CD4-positive, alpha-beta T cell treated with Interleukin-12 subunit alpha and Interleukin-12 subunit beta, for 1 hour (primary cell): ENCODE results near the gene PPOX.

ENCODE experiments used
- DNase-seq: peaks from one replicate; pipeline ENCODE4 v3.0.0-alpha.2; 2020

PPOX gene

DNA sequence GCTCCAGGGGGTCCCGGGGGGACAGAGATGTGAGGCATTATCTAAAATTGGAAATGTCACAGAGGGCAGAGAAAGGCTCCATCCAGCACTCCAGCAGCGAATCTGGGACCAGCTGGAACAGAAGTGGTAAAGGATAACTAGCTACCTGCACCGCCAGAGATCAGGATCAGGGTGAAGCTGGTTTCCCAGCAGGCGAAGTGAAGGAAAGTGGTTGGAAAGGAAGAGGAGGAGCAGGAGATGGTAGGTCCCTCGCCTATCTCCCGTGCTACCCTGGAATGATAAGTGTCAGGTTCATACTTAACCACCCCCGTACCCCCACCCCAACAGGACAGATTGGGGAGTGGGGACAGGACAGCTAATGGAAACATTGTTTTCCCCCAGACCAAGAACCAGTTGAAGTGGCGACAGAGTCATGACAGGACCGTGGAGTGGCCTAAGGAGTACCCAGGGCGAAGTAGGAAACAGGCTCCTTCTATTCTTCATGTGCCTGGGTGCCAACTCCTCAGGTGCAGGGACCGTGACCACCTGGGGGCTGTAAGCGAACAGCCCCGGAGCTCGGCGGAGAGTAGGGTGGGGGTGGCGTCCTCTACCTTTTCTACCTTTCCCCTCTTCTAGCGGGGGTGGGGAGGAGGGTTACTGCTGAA, 10.4 kb downstream of the PPOX start:
- no peak for DNase-seq

DNA sequence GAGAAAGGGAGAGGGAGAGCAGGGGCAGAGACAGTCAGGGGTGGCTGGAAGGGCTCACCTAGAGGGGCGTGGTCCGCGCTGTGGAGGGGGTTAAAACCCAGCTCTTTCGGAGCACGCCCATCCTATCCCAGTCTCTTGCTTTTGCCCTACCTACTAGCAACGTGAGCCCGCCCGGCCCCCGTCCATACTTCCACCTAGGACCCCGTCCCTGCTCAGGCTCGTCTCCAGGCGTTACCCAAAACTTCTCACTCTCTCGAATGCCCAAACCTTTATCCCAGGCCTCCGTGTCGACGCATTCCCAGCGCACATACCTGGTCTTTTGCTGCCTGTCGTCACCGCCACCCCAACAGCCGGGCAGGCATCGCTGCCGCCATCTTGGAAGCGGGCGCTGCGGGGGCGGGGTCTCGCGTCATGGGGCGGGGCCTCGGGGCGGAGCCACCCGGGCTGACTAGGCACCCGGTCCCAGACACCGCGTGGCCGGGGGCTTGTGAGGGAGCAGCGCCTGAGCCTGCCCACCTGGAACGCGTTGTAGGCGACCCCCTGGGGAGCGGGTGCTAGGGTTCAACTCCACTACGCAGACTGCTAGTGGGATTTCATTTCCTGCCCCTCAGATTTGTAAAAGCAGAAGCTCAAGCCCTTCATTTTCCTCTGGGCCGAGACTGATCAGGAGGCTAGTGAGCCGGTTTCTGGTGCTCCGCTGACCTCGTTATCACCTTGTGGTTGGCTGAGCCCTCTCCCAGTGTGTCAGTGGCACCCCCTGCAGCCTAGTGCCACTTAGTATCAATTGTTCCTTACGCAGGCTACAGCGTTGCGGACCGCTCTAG, 11.1 kb downstream of the PPOX start, which contains the start of gene B4GALT3:
Gene B4GALT3, minus strand, starts transcription at position 396 of the 824 bp plus-strand sequence. CDS start 1,447 bp downstream, outside the sequence.
- DNase-seq: peak; percentile 93

DNA sequence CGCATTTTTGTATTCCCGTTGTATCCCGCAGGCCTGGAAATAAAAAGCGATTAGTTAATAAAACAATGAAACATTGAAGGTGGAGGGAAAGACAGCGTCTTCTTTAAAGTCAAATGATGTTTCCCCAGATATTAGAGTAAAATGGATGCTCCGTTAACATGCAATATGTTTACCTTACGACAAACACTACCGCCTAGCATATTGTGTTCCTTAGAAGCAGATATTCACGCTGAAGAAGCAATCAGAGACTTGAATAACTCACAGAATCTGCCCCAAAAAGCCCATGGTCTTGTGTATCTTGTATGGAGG, 11.7 kb downstream of the PPOX start:
- DNase-seq: no peak

DNA sequence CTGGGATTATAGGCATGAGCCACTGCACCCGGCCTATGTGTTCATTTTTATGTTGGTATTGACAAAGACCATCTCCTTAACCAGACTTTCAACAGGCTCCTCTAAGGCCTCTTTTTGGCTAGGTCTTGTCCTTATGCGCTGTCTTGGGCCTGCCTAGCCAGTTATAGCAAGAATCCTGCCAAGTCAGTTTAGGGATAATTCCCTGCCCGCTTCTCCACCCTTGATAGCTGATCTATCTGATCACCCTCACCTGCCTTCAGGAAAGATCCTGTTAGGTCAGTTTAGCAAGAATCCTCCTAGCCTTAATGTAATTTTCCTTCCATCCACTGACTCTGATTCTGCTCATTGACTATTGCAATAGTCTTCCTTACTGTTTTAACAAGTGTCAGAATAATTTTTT, 13.5 kb downstream of the PPOX start:
- no peak for DNase-seq

DNA sequence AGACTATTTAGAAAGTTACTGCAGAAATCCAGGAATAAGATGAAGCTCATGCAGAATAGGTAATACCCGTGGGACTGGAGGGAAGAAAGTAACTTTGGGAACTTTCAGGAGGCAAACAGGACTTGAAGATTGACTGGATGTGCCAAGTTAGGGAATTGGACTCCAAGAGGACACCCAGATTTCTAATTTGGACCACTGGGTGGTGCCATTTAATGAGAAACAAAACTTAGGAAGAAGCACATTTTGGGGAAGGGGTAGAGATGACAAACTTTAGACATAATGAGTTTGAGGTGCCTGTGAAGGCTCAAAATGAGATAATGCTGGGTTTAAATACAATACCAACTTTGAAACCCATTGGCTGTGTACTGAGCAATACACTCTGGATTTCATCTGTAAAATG, 14.4 kb downstream of the PPOX start:
- peak; percentile 35 for DNase-seq

DNA sequence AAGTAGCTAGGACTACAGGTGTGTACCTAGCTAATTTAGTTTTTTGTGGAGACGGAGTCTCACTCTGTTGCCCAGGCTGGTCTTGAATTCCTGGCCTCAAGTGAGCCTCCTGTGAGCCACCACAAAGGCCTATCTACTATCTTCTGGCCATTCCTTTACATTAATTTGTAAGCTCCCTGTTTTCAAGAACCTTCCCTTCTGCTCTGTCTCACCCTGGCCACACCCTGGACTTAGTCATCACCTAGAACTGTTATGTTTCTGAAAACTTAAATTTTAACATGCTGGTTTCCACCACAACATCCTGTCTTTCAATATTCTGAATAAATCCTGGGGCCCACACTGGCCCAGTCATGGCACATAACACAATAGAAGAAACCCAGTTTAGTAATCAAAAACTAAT, 16.0 kb downstream of the PPOX start:
- DNase-seq: peak; percentile 80

DNA sequence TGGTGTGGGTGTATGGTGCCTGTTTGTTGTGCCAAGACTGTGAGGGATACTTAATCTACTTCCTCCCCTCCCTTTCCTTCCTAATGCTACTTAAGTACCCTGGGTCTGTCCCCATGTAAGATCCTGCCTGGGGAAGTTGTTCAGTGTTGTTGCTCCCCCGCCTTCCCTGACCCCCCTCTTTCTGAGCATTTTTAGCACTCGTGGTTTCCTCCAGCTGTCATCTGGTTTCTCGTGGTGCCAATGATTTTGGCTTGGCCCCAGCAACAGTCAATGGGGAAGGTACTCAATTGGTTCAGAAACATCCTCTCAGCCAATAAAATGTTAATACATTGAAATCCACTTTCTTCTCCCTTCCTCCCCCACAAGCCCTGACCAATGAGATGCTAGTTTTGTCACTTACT, 19.1 kb downstream of the PPOX start:
- DNase-seq: peak; percentile 91

DNA sequence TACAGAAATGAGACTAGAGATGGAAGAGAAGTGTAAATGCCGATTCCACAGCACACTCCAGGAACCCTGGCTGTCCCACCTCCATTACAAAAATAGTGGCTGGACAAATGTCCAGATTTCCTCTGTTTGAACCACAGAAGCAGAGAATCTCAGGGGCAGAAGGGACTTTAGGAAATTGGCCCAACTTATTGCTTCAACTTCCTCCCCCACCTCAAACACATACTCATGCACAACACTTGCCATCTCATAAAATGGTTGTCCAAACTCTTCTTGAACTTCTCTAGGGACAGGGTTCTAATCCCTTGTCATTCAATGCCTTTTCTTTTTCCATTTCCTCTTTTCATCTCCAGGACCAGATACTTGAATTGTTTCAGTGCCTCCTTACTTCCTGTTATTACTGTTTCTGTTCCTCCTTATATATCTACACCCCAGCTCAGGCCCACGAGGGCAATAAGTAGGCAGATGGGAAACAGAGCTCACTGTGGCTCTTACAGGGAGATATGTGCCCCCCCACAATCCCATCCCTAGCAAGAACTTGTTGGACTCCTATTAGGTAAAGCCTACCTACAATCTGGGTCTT, 19.6 kb downstream of the PPOX start:
- no peak for DNase-seq

DNA sequence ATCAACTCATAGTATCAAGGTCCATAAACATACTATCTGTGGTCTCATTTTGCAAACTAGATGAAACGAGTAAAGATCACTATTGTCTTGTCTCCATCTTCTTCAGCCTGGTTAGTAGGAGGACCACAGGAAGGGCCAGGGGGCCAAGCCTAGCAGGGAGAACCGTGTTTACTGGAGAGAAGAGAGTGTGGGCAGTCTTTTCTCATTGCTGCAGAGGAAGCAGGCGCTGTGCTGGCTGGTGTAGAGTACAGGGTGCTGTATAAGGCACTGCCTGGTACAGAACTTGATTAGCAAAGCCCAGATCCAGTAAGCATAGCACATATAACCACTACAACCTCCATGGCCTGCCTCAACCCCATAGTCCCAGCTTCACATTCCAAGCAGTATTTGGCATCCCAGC, 21.1 kb downstream of the PPOX start:
- DNase-seq: no peak

DNA sequence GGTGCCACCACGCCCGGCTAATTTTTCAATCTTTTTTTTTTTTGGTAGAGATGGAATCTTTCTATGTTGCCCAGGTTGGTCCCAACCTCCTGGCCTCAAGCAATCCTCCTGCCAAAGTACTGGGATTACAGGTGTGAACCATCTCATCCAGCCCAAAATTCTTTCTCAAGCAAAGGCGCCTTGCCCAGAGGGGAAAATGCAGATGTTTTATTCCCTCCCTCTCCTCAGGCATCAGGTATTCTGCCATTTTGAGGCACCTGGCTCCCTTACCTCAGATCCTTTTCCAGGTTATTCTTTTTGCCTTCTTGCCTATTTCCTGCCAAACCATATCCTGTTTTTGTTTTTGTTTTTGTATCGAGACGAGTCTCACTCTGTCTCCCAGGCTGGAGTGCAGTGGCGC, 22.2 kb downstream of the PPOX start:
- DNase-seq: no peak

DNA sequence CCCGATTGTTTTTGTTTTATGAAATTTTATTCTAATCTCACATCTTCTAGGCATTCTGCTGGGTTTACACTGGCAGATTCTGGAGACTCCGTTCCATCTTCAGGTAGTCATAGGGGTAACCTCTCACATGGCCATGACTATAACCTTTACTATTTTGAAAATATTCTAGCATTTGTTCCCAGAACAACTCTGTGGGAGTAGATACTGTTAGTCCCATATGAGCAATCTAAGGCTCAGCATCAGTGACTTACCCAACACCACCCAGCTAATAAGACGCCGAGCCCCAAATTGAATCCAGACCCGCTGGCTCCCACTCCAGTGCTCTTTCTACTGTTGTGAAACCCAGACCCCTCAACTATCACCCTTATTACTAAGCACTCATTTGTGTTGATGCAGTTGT, 22.8 kb downstream of the PPOX start:
- no peak for DNase-seq

DNA sequence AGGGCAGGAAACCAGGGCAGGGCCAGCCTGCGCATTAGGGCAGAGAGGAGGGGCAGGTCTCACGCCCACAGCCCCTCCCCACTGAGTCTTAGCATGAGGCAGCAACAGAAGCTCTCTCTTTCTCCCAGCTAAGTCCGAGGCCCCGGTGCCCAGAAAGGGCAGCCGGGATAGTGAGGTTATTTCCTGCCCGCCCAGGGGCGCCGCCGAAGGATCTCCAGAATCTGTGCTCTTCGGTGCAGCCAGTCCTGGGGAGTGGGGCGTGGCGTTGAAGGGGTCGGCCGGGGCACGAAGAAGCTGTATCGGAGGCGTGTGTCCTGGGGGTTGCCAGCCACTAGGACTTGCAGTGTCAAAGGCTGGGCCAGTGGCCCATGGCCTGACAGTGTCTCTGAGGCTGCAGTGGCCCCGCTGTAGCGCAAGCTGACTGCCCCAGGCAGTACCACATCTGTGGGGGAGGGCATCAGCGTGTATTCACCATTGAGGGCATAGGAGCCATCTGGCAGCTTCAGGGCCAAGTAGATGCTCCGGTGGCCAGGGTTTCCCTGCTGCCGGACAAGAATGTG, 24.8 kb downstream of the PPOX start:
- DNase-seq: no peak

DNA sequence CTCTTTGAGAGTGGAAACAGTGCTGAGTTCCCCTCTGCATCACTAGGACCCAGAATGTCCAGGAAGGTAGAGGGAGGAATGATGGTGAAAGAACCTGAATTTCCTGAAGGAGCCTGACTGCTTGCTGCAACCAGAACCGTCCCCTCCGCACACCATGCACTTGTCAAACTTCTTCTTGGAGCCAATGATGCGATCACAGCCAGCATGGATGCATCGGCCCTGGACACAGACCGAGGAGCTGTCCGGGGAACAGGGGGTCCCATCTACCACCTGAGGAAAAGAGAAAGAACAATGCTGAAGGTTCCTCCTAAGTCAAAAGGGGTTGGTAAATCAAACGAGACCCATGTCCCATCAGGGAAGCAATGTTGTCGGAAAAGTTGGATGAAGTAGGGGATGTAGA, 25.7 kb downstream of the PPOX start:
- DNase-seq: no peak

DNA sequence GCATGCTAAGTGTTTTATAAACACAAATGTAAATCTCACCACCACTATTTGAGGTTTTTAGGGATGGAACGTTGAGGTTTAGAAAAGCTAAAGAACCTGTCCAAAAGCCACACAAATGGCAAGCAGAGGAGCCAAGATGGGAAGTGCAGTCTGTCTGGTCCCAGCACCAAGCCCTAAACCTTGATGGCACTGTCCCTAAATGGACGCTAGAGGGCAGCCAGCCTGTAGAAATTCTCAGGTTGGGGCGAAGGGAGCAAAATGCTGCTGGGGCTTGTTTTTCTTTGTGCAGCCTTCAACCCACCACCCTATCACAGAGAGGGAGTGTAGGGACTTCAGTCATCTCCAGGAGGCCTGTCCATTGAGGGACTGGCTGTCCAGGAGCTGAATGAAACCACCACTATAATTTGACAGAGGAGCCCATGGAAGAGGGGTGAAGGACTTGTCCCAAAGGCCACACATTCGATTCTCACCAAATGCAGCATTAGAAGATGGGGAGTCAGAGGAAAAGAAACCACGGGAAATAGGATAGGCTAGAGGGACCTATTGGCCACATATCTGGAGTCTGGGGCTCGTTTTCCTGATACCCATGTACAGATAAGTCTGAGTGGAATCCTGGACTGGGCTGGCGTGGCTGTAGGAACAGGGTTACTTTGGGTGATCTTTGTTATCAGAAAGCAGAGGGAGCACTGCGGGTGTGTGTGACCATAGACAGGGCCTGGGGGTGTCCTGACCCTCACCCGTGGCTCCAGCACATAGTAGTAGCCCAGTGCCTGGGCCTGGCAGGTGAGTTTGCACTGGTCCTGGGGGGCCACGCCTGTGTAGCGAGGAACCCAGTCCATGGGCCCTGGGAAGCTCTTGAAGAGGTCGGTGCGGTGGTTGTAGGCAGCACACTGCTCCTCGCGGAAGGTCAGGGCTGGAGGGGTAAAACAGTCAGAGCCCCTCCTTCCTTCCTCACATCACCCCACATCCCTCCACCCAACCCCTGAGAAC, 26.5 kb downstream of the PPOX start:
- DNase-seq: peak; percentile 82

DNA sequence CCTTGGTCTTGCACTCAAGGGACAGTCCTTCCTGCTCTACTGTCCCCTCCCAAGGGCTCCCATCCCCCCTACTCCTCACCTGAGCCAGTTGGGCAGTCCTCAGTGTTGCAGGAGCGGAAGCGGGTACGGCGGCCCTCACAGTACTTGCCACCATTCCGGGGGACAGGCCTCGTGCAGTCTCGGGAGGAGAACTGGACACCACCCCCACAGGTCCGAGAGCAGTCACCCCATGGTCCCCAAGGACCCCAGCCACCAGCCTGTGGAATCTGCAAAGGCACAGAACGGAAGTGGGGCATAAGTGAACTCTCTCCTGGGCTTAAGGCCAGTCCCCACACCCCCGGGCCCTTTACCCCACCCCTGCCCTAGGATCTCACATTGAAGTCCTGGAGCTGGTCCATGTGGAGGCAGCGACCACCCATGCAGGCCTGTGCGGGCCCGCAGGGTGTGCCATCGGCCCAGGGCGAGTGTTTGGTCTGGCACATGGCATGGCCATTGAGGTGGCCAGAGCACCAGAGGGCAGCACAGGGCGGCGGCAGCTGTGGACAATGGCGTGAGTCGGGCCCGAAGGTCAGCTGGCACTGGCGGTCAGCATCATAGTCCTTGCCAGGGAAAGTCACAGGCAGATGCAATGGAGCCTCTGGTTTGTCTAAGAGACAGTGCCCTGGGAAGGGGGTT, 27.5 kb downstream of the PPOX start:
- DNase-seq: no peak

DNA sequence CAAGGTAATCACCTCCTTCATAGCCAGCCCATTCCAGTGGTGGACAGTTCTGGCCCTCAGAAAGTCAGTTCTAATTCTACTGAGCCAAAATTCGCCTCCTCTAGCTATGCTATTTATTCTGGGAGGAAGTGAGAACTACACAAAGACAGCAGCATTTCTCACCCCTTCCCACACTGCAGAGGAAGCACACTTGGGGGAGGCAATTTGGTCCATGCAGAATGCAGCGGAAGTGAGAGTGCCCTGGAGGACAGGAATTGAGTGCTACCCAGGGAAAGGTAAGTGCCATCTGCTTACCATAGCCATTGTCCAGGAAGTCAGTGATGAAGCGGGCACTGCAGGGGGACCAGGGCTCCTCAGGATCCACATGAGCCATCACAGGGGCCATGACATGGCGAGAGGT, 28.9 kb downstream of the PPOX start:
- DNase-seq: no peak

DNA sequence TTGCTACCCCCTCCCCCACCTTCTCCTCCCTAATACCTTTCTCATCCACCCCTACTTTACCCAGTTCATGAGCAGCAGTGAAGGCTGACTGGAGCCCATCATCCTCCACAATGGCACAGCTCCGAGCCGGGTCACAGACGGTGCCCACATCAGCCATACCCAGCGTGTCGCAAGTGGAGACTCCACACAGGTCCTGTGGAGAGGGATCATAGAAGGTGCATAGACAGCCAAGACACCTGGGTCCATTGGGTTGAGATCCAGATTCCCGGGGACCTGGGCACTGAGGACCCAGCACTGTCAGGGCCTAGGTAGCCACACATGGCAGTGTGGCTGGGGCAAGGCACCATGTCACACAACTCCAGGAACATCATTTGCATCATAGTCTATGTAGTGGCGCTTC, 29.9 kb downstream of the PPOX start:
- no peak for DNase-seq

DNA sequence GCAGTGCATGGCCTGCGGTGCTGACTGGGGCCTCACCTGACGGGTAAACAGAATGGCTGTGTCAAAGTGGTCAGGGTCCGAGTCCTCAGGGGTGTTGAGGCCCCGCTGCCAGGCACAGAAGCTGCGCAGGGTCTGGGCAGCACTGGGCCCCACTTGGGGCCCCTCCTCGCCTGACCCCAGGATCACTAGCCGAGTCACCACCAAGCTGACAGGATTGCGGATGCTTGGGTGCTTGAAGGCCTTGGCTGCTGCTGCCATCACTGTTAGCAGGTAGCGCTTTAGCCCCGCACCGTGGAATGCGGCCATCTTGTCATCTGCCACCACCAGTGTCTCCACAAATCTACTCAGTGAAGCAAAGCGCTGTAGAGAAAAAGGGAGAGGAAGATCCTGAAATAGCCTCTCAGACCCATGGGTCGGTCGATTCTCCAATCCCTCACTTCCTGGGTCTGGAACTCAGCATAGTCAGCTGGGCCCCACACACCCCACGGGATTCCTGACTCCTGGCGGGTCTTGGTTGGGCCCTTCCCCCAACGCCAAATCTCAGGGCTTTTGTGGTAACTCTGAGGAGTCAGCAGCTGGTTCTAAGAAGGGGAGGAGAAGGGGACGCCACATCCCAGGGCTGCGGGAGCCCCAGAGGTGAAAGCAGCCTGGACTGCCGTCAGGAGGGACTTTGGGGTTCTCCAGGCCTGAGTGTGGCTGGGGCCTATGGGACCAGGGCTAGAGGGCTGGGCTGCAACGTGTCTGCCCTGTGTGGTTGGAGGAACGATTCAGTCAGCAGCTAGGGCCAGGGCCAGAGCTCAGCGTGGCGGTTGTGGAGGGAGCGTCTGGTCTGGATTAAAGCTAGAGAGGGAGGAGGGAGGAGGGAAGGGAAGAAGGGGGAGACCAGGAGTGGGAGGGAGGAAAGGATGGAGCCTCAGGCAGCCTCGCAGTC, 30.6 kb downstream of the PPOX start:
- DNase-seq: no peak

DNA sequence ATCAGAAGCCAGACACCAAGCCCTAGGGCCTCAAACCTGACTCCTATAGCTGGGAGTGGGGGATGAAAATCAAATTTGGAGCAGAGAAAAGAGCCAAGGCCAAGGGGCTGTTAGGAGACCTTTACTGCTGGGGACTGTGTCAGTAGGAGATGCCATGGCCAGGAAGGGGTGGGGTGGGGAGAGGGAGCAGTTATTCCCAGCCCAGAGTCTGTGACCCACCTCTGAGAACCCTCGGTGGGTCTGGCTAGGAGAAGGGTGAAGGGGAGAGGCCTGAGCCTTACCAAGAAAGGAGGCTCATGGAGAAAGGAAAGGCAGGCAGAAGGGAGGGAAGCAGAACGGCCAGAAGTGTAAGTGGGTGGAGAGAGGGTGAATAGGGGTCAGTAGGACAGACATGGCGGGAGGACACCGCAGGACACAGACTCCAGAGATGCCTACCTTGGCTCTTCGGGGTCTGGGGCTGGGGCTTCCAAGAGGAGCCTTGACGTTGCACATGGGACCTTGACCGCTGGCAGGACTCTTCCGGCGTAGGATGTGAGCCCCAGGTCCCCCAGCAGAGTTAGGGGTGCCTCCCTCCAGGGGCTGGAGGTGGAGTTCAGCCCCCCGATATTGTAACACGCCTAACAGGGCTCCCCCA, 31.5 kb downstream of the PPOX start:
- no peak for DNase-seq

DNA sequence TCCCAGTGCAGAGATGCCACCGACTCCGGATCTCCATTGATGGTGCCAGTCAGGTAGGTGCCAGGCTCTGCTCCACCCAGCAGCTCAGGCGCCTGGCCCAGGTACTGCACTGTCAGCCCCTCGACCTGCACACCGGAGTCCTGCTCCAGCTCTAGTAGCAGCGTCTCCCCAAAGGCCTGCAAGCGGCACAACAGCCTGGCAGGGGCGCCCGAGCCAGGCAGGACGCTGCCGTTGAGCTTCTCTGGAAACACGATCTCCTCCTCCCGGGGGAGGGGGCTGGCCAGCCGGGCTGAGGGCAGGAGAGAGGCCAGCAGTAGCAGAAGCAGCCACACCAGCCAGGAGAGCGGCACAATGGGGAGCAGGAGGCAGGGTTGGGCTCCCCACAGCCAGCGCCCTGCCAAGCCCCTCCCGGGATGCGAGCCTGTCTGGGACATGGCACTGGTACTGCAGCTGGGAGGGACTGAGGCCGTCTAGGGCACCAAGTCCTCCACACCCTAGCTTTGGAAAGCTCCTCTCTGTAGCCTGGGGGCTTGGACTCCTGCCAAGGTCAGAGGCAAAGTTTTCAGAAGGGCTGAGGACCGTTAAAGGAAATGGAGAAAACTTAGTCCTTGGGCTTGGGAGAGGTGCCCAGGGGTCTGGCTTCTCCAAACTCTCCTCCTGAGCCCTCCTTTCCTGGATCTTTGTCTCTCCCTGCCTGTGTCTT, 32.1 kb downstream of the PPOX start:
- no peak for DNase-seq
